ENCODE measurements around the gene CEP290. TPM values are rescaled to one million over a fixed set of nuclear protein-coding genes. Genes with fewer than 3 reads are reported as not detected.

CEP290 gene
- polyA plus RNA-seq, 1 donor from 2014 or later: 43.9 TPM

DNA sequence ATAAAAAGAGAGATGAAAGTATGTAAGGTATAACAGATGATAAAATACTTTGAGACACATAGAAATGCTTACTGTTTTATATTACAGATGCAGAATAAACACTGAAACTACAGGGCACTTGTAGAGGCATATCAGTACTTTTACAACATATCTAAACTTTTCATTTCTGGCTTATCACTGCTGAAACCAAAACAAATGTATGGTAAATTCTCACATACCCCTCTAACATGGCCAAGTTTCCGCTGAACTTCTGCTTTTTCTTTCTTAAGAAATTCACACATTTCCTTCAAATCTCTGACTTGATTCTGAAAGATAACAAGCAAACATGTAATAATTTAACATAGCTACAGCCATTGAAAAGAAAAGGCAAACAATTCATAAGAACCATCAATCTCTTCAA is 79.4 kb downstream of the CEP290 start:
- no peaks in the 10 kb centered on the region for H3K9me3 ChIP-seq (ENCODE audit: low read length)
- H3K9me2 ChIP-seq (ENCODE audit: insufficient read depth, low read length): no peaks in the 10 kb centered on the region
- H3K9ac ChIP-seq (ENCODE audit: low read length): no peak overlapping the region
- H3K27me3 ChIP-seq (ENCODE audit: insufficient read depth, low read depth, low read length): no peaks in the 10 kb centered on the region
- no peaks in the 10 kb centered on the region for H3K79me2 ChIP-seq (replicated peaks; ENCODE audit: insufficient read depth, low read length)
- H3K4me3 ChIP-seq (ENCODE audit: low read length): no peak overlapping the region
- H3K4me2 ChIP-seq (ENCODE audit: low read length): no peak overlapping the region
- no peak for TF ChIP-seq TAF1 (IDR thresholded peaks at IDR 0.05; ENCODE audit: low read depth)
- no peak for TF ChIP-seq MXI1 (conservative IDR thresholded peaks at IDR 0.05; ENCODE audit: poor library complexity, severe bottlenecking)
- TF ChIP-seq EZH2 (IDR thresholded peaks at IDR 0.05; ENCODE audit: borderline replicate concordance, insufficient read depth, low read length, poor library complexity, severe bottlenecking): no peak
- TF ChIP-seq EP300 (conservative IDR thresholded peaks at IDR 0.05; ENCODE audit: poor library complexity, severe bottlenecking): no peak
- TF ChIP-seq, protein P1, sequence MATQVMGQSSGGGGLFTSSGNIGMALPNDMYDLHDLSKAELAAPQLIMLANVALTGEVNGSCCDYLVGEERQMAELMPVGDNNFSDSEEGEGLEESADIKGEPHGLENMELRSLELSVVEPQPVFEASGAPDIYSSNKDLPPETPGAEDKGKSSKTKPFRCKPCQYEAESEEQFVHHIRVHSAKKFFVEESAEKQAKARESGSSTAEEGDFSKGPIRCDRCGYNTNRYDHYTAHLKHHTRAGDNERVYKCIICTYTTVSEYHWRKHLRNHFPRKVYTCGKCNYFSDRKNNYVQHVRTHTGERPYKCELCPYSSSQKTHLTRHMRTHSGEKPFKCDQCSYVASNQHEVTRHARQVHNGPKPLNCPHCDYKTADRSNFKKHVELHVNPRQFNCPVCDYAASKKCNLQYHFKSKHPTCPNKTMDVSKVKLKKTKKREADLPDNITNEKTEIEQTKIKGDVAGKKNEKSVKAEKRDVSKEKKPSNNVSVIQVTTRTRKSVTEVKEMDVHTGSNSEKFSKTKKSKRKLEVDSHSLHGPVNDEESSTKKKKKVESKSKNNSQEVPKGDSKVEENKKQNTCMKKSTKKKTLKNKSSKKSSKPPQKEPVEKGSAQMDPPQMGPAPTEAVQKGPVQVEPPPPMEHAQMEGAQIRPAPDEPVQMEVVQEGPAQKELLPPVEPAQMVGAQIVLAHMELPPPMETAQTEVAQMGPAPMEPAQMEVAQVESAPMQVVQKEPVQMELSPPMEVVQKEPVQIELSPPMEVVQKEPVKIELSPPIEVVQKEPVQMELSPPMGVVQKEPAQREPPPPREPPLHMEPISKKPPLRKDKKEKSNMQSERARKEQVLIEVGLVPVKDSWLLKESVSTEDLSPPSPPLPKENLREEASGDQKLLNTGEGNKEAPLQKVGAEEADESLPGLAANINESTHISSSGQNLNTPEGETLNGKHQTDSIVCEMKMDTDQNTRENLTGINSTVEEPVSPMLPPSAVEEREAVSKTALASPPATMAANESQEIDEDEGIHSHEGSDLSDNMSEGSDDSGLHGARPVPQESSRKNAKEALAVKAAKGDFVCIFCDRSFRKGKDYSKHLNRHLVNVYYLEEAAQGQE (IDR thresholded peaks at IDR 0.05; ENCODE audit: borderline replicate concordance): no peak
- TF ChIP-seq SMC3 (conservative IDR thresholded peaks at IDR 0.05; ENCODE audit: poor library complexity): no peak
- TF ChIP-seq, protein P2, sequence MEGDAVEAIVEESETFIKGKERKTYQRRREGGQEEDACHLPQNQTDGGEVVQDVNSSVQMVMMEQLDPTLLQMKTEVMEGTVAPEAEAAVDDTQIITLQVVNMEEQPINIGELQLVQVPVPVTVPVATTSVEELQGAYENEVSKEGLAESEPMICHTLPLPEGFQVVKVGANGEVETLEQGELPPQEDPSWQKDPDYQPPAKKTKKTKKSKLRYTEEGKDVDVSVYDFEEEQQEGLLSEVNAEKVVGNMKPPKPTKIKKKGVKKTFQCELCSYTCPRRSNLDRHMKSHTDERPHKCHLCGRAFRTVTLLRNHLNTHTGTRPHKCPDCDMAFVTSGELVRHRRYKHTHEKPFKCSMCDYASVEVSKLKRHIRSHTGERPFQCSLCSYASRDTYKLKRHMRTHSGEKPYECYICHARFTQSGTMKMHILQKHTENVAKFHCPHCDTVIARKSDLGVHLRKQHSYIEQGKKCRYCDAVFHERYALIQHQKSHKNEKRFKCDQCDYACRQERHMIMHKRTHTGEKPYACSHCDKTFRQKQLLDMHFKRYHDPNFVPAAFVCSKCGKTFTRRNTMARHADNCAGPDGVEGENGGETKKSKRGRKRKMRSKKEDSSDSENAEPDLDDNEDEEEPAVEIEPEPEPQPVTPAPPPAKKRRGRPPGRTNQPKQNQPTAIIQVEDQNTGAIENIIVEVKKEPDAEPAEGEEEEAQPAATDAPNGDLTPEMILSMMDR (IDR thresholded peaks at IDR 0.05; ENCODE audit: poor library complexity, severe bottlenecking): no peak
- no peak overlapping the region for H3K27ac ChIP-seq (ENCODE audit: low read length)
- H4K20me1 ChIP-seq (ENCODE audit: insufficient read depth): no peaks in the 10 kb centered on the region
- no peaks in the 10 kb centered on the region for H3F3A ChIP-seq (ENCODE audit: insufficient read depth, low read length, poor library complexity, severe bottlenecking)
- peaks cover 8% of the 10 kb centered on the region for H3K36me3 ChIP-seq (ENCODE audit: insufficient read depth, low read length)
- H2AFZ ChIP-seq (ENCODE audit: low read depth, low read length): no peak overlapping the region

DNA sequence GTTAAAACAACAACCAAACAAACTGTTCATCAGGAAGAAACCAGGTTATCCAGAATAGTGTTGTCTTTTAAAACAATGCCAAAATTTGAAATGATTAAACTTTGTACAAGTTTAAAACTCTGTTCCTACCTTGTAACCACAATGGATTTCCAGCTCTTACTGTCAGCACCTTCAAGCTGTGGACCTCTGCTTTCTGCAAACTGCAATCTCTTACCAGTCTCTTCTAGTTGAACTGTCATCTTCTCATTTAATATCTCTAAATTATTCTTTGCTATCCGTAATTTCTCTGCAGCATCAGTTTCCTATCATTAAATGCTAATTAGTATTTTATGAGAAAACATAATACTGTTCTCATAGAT is 83.2 kb downstream of the CEP290 start:
- Histone ChIP-seq H2AFZ (ENCODE audit: low read depth, low read length) (no peak overlapping the region), H3K9me2 (ENCODE audit: insufficient read depth, low read length) (no peaks in the 10 kb centered on the region), H3K9me3 (ENCODE audit: low read length) (no peaks in the 10 kb centered on the region), H3K4me2 (ENCODE audit: low read length) (no peak overlapping the region), H4K20me1 (ENCODE audit: insufficient read depth) (no peaks in the 10 kb centered on the region), H3F3A (ENCODE audit: insufficient read depth, low read length, poor library complexity, severe bottlenecking) (no peaks in the 10 kb centered on the region), H3K4me3 (ENCODE audit: low read length) (no peak overlapping the region), H3K79me2 (replicated peaks; ENCODE audit: insufficient read depth, low read length) (no peaks in the 10 kb centered on the region), H3K36me3 (ENCODE audit: insufficient read depth, low read length) (peaks cover 9% of the 10 kb centered on the region), H3K9ac (ENCODE audit: low read length) (no peak overlapping the region), H3K27ac (ENCODE audit: low read length) (no peak overlapping the region), H3K27me3 (ENCODE audit: insufficient read depth, low read depth, low read length) (no peaks in the 10 kb centered on the region)
- TF ChIP-seq SMC3 (conservative IDR thresholded peaks at IDR 0.05; ENCODE audit: poor library complexity): no peak
- TF ChIP-seq, protein P1 (IDR thresholded peaks at IDR 0.05; ENCODE audit: borderline replicate concordance): no peak
- TF ChIP-seq TAF1 (IDR thresholded peaks at IDR 0.05; ENCODE audit: low read depth): no peak
- TF ChIP-seq, protein P2 (IDR thresholded peaks at IDR 0.05; ENCODE audit: poor library complexity, severe bottlenecking): no peak
- no peak for TF ChIP-seq EP300 (conservative IDR thresholded peaks at IDR 0.05; ENCODE audit: poor library complexity, severe bottlenecking)
- TF ChIP-seq MXI1 (conservative IDR thresholded peaks at IDR 0.05; ENCODE audit: poor library complexity, severe bottlenecking): no peak
- no peak for TF ChIP-seq EZH2 (IDR thresholded peaks at IDR 0.05; ENCODE audit: borderline replicate concordance, insufficient read depth, low read length, poor library complexity, severe bottlenecking)
- TF ChIP-seq RAD21 (conservative IDR thresholded peaks at IDR 0.05): no peak
- TF ChIP-seq POLR2AphosphoS5 (IDR thresholded peaks at IDR 0.05): no peak

Data from neural cell (in vitro differentiated cells).